CD4-positive, alpha-beta T cell (primary cell): ENCODE measurements around the gene PPAN. TPM values are rescaled to one million over a fixed set of nuclear protein-coding genes. Genes with fewer than 3 reads are reported as not detected.
A peak's percentile ranks its signal among the peaks of the same experiment; 100 is the strongest.

ENCODE experiments used
- ATAC-seq: fragments of 200-7000 bp; cut with Tn5 transposase; one replicate; pipeline ENCODE4 v1.10.0; 2022; ENCODE audit warnings: mild to moderate bottlenecking; ENCODE audit not compliant: poor library complexity
- CTCF ChIA-PET: fragments of 350-600 bp; sonication (Branson Sonifier 250); formaldehyde crosslinking; loops from one replicate; lab custom pipeline; 2021; ENCODE audit warnings: antibody characterized with exemption, inconsistent platforms; lab: Charles Lee
- POLR2A ChIA-PET: fragments of 350-600 bp; sonication (Branson Sonifier 250); formaldehyde crosslinking; loops from one replicate; lab custom pipeline; 2021; ENCODE audit warnings: antibody characterized with exemption, inconsistent platforms; lab: Charles Lee
- DNase-seq, 14 experiments: peaks; one replicate each; pipeline ENCODE4 v3.0.0-alpha.2; 2013 to 2020; ENCODE audit warnings: mixed read lengths in 2 of 14
- H3K27ac ChIP-seq, 2 donors: one replicate each; pipeline versions ENCODE4 v1.5.1 to v1.7.0; 2013; ENCODE audit warnings: low read length in 2 of 2, low read depth in 1 of 2, mild to moderate bottlenecking in 1 of 2
- H3K27me3 ChIP-seq, 2 experiments: 1 replicate in 1 of 2; 2 replicates in 1 of 2; pipeline versions ENCODE4 v1.6.1 to v1.7.0; 2013; ENCODE audit warnings: low read length in 2 of 2, control low read depth in 1 of 2, mild to moderate bottlenecking in 1 of 2, moderate library complexity in 1 of 2; ENCODE audit not compliant: insufficient read depth in 2 of 2, control insufficient read depth in 1 of 2
- H3K36me3 ChIP-seq: one replicate; pipeline ENCODE4 v1.6.1; 2013; ENCODE audit warnings: low read length, control low read depth; ENCODE audit not compliant: insufficient read depth
- H3K4me1 ChIP-seq: one replicate; pipeline ENCODE4 v1.6.1; 2013; ENCODE audit warnings: low read length, control low read depth; ENCODE audit not compliant: insufficient read depth
- H3K4me3 ChIP-seq: one replicate; pipeline ENCODE4 v1.5.1; 2013; ENCODE audit warnings: mild to moderate bottlenecking, low read length, moderate library complexity
- H3K9me3 ChIP-seq, 2 experiments: 1 replicate in 1 of 2; 2 replicates in 1 of 2; pipeline versions ENCODE4 v1.6.1 to v1.7.0; 2013; ENCODE audit warnings: low read length in 2 of 2, mild to moderate bottlenecking in 2 of 2, control low read depth in 1 of 2, moderate library complexity in 1 of 2; ENCODE audit not compliant: control insufficient read depth in 1 of 2, insufficient read depth in 1 of 2
- H3K27ac Mint-ChIP-seq: one replicate; pipeline ENCODE4 v1.8.0; 2020; ENCODE audit warnings: mixed read lengths
- H3K27me3 Mint-ChIP-seq: one replicate; pipeline ENCODE4 v1.8.0; 2021; ENCODE audit warnings: mixed read lengths
- H3K36me3 Mint-ChIP-seq: one replicate; pipeline ENCODE4 v1.8.0; 2021; ENCODE audit warnings: low read depth, mixed read lengths
- H3K4me1 Mint-ChIP-seq: one replicate; pipeline ENCODE4 v1.8.0; 2021; ENCODE audit warnings: low read depth, mixed read lengths
- H3K4me3 Mint-ChIP-seq: one replicate; pipeline ENCODE4 v1.8.0; 2020; ENCODE audit warnings: mild to moderate bottlenecking, mixed read lengths
- H3K9me3 Mint-ChIP-seq: one replicate; pipeline ENCODE4 v1.8.0; 2020; ENCODE audit warnings: mixed read lengths
- CTCF ChIP-seq: fragments of 200-600 bp; IDR thresholded peaks from one replicate; pipeline ENCODE4 v1.8.0; 2022; ENCODE audit warnings: antibody characterized with exemption, mild to moderate bottlenecking
- intact Hi-C, 2 experiments: fragments of 100-400 bp; cut with DNase I in 1 of 2; cut with micrococcal nuclease in 1 of 2; formaldehyde crosslinking; loops; one replicate each; pipeline versions ENCODE4 v1.15.1 to v1.9.0; 2023 to 2025; cut with DNase I, micrococcal nuclease
- total RNA-seq, 174 experiments: library from RNA in 2 of 174; stranded (reverse) in 2 of 174; gene quantifications; one replicate each; pipeline ENCODE4 v1.2.3 and lab custom pipeline; 2021 to 2026

Gene PPAN
- total RNA-seq, 2 experiments from 2014 or later: 119 to 127 TPM

- H3K27ac Mint-ChIP-seq: peak overlapping the region; percentile 83
- H3K4me3 Mint-ChIP-seq: peak overlapping the region; percentile 65
- ChIA-PET POLR2A (interaction anchor here (0.6 to 3.4 kb wide), 22 partner anchors 9 to 1279 kb away, joined by 3 to 80 read pairs (median 4); partner anchors contain the start of genes DNM2, DNMT1, EIF3G and ICAM1), CTCF (interaction anchor here (0.6 to 2.2 kb wide), 5 partner anchors 8 to 18 kb away, joined by 4 to 13 read pairs (median 7); partner anchors contain the start of genes P2RY11 and PPAN)
- no peaks in the 10 kb centered on the region for H3K27me3 Mint-ChIP-seq
- ATAC-seq (peak; percentile 88), DNase-seq (peak; percentile 78 to 98 (median 88))
- peaks cover 49% of the 10 kb centered on the region for H3K4me1 ChIP-seq
- H3K4me1 Mint-ChIP-seq: peaks cover 22% of the 10 kb centered on the region
- peak overlapping the region; percentile 48 to 56 for H3K27ac ChIP-seq
- peak overlapping the region; percentile 53 for H3K4me3 ChIP-seq
- no peaks in the 10 kb centered on the region for H3K27me3 ChIP-seq
- H3K9me3 ChIP-seq: peaks cover 0 to 8% of the 10 kb centered on the region in 2 experiments
- peaks cover 24% of the 10 kb centered on the region for H3K36me3 ChIP-seq
- peaks cover 37% of the 10 kb centered on the region for H3K36me3 Mint-ChIP-seq
- intact Hi-C loops: no loop called here
- no peak for TF ChIP-seq CTCF
- H3K9me3 Mint-ChIP-seq: no peaks in the 10 kb centered on the region
Observed at GRCh38 chr19:10095948-10096614, 10.1 kb upstream of the PPAN start.

- Mint-ChIP-seq H3K36me3 (peaks cover 33% of the 10 kb centered on the region), H3K9me3 (no peaks in the 10 kb centered on the region), H3K4me1 (peaks cover 22% of the 10 kb centered on the region), H3K4me3 (no peak overlapping the region), H3K27me3 (no peaks in the 10 kb centered on the region), H3K27ac (peak overlapping the region; percentile 20)
- Histone ChIP-seq H3K36me3 (peaks cover 19% of the 10 kb centered on the region), H3K27me3 (no peaks in the 10 kb centered on the region), H3K4me3 (peak overlapping the region; percentile 53), H3K27ac (peak overlapping the region; percentile 48 to 56), H3K9me3 (peaks cover 0 to 8% of the 10 kb centered on the region in 2 experiments), H3K4me1 (peaks cover 55% of the 10 kb centered on the region)
- TF ChIP-seq CTCF: no peak
- DNase-seq: no peak
- ChIA-PET POLR2A (interaction anchor here (0.6 to 3.4 kb wide), 17 partner anchors 10 to 739 kb away, joined by 3 to 80 read pairs (median 5); partner anchors contain the start of genes DNMT1, EIF3G, MRPL4 and P2RY11), CTCF (interaction anchor here (0.6 to 2.2 kb wide), 5 partner anchors 8 to 18 kb away, joined by 4 to 13 read pairs (median 7); partner anchors contain the start of genes P2RY11 and PPAN)
- intact Hi-C loops: no loop called here
- no peak for ATAC-seq
Observed at GRCh38 chr19:10096615-10096963, 9.6 kb upstream of the PPAN start.

- Mint-ChIP-seq H3K27me3 (no peaks in the 10 kb centered on the region), H3K4me3 (no peak overlapping the region), H3K36me3 (peaks cover 9% of the 10 kb centered on the region), H3K4me1 (peaks cover 51% of the 10 kb centered on the region), H3K27ac (peak overlapping the region; percentile 75), H3K9me3 (no peaks in the 10 kb centered on the region)
- no peak for DNase-seq
- H3K4me1 ChIP-seq: peaks cover 83% of the 10 kb centered on the region
- ChIA-PET CTCF (interaction anchor here (2.2 kb wide), 1 partner anchor 13 kb away, joined by 12 read pairs; no protein-coding TSS in a partner anchor), POLR2A (interaction anchor here (0.6 kb wide), 1 partner anchor 12 kb away, joined by 3 read pairs; no protein-coding TSS in a partner anchor)
- no peak for TF ChIP-seq CTCF
- intact Hi-C loops: loop anchor here in 1 of 2 experiments (10.0 kb wide), 1 partner anchor 305 kb away; the partner anchor contains the start of gene CDC37
- no peaks in the 10 kb centered on the region for H3K36me3 ChIP-seq
- H3K27me3 ChIP-seq: no peaks in the 10 kb centered on the region
- H3K27ac ChIP-seq: no peak overlapping the region
- no peak overlapping the region for H3K4me3 ChIP-seq
- no peak for ATAC-seq
- H3K9me3 ChIP-seq: peaks cover 0 to 8% of the 10 kb centered on the region in 2 experiments
Observed at GRCh38 chr19:10100163-10100785, 5.9 kb upstream of the PPAN start.
